ENCODE results near the gene PHGDH.

The PHGDH gene

GRCh38 chr1:119711804-119712341 is at the start of gene PHGDH:
PHGDH (plus strand) TSS chr1:119711934; CDS start chr1:119712023, 89 bp downstream.
- Histone ChIP-seq H3K9ac (ENCODE audit: low read depth, low read length) (peak within 1 kb of the TSS; percentile 100), H3K4me1 (ENCODE audit: insufficient read depth, low read length) (peaks cover 20% of the 10 kb centered on the region), H3K36me3 (ENCODE audit: insufficient read depth, low read length) (no peaks in the 10 kb centered on the region), H3K9me3 (ENCODE audit: control insufficient read depth, insufficient read depth, low read length) (no peaks in the 10 kb centered on the region; the same call in 1 of the 2 replicates)

GRCh38 chr1:119662034-119662437 is 49.7 kb upstream of the PHGDH start:
- H3K36me3 ChIP-seq (ENCODE audit: insufficient read depth, low read length) = no peaks in the 10 kb centered on the region
- no peak overlapping the region for H3K9ac ChIP-seq (ENCODE audit: low read depth, low read length)
- peaks cover 21% of the 10 kb centered on the region for H3K4me1 ChIP-seq (ENCODE audit: insufficient read depth, low read length)
- H3K9me3 ChIP-seq (ENCODE audit: control insufficient read depth, insufficient read depth, low read length) = no peaks in the 10 kb centered on the region

- no peak overlapping the region for H3K9ac ChIP-seq (ENCODE audit: low read depth, low read length)
- peaks cover 21% of the 10 kb centered on the region for H3K4me1 ChIP-seq (ENCODE audit: insufficient read depth, low read length)
- no peaks in the 10 kb centered on the region for H3K9me3 ChIP-seq (ENCODE audit: control insufficient read depth, insufficient read depth, low read length)
- no peaks in the 10 kb centered on the region for H3K36me3 ChIP-seq (ENCODE audit: insufficient read depth, low read length)
These were observed 47.7 kb upstream of the PHGDH start for GRCh38 chr1:119664067-119664466.

- Histone ChIP-seq H3K4me1 (ENCODE audit: insufficient read depth, low read length) (0 out of 2 replicates have a peak, but pooled peaks cover 2% of the 10 kb centered on the region), H3K9ac (ENCODE audit: low read depth, low read length) (no peak overlapping the region), H3K36me3 (ENCODE audit: insufficient read depth, low read length) (no peaks in the 10 kb centered on the region), H3K9me3 (ENCODE audit: control insufficient read depth, insufficient read depth, low read length) (0 out of 2 replicates have a peak, but pooled peaks cover 4% of the 10 kb centered on the region)
These were observed 44.6 kb upstream of the PHGDH start for GRCh38 chr1:119667173-119667572.

GRCh38 chr1:119670898-119671297 is 40.8 kb upstream of the PHGDH start:
- Histone ChIP-seq H3K36me3 (ENCODE audit: insufficient read depth, low read length) (no peaks in the 10 kb centered on the region), H3K9me3 (ENCODE audit: control insufficient read depth, insufficient read depth, low read length) (0 out of 2 replicates have a peak, but pooled peaks cover 4% of the 10 kb centered on the region), H3K9ac (ENCODE audit: low read depth, low read length) (no peak overlapping the region), H3K4me1 (ENCODE audit: insufficient read depth, low read length) (peaks cover 18% of the 10 kb centered on the region)

- Histone ChIP-seq H3K4me1 (ENCODE audit: insufficient read depth, low read length) (peaks cover 19% of the 10 kb centered on the region), H3K9ac (ENCODE audit: low read depth, low read length) (no peak overlapping the region), H3K9me3 (ENCODE audit: control insufficient read depth, insufficient read depth, low read length) (0 out of 2 replicates have a peak, but pooled peaks cover 4% of the 10 kb centered on the region), H3K36me3 (ENCODE audit: insufficient read depth, low read length) (no peaks in the 10 kb centered on the region)
These were observed 38.4 kb upstream of the PHGDH start for GRCh38 chr1:119673171-119673940.

- peaks cover 24% of the 10 kb centered on the region for H3K4me1 ChIP-seq (ENCODE audit: insufficient read depth, low read length)
- H3K9me3 ChIP-seq (ENCODE audit: control insufficient read depth, insufficient read depth, low read length) = 0 out of 2 replicates have a peak, but pooled peaks cover 4% of the 10 kb centered on the region
- H3K36me3 ChIP-seq (ENCODE audit: insufficient read depth, low read length) = no peaks in the 10 kb centered on the region
- H3K9ac ChIP-seq (ENCODE audit: low read depth, low read length) = no peak overlapping the region
These were observed 37.6 kb upstream of the PHGDH start for GRCh38 chr1:119674111-119674526.

- Histone ChIP-seq H3K36me3 (ENCODE audit: insufficient read depth, low read length) (no peaks in the 10 kb centered on the region), H3K9ac (ENCODE audit: low read depth, low read length) (no peak overlapping the region), H3K9me3 (ENCODE audit: control insufficient read depth, insufficient read depth, low read length) (0 out of 2 replicates have a peak, but pooled peaks cover 4% of the 10 kb centered on the region), H3K4me1 (ENCODE audit: insufficient read depth, low read length) (peaks cover 31% of the 10 kb centered on the region)
These were observed 36.9 kb upstream of the PHGDH start for GRCh38 chr1:119674835-119675289.

- H3K9me3 ChIP-seq (ENCODE audit: control insufficient read depth, insufficient read depth, low read length) = 0 out of 2 replicates have a peak, but pooled peaks cover 4% of the 10 kb centered on the region
- H3K9ac ChIP-seq (ENCODE audit: low read depth, low read length) = peak overlapping the region; percentile 38; the same call in 1 of the 2 replicates
- H3K36me3 ChIP-seq (ENCODE audit: insufficient read depth, low read length) = no peaks in the 10 kb centered on the region
These were observed 36.1 kb upstream of the PHGDH start for GRCh38 chr1:119675349-119676345.

GRCh38 chr1:119676571-119677206 is 35.0 kb upstream of the PHGDH start:
- Histone ChIP-seq H3K4me1 (ENCODE audit: insufficient read depth, low read length) (peaks cover 34% of the 10 kb centered on the region), H3K9ac (ENCODE audit: low read depth, low read length) (no peak overlapping the region), H3K36me3 (ENCODE audit: insufficient read depth, low read length) (no peaks in the 10 kb centered on the region), H3K9me3 (ENCODE audit: control insufficient read depth, insufficient read depth, low read length) (no peaks in the 10 kb centered on the region)

More at GRCh38 chr1:119675349-119676345, 36.1 kb upstream of the PHGDH start:
- H3K4me1 ChIP-seq (ENCODE audit: insufficient read depth, low read length) = peaks cover 34% of the 10 kb centered on the region

- Histone ChIP-seq H3K36me3 (ENCODE audit: insufficient read depth, low read length) (no peaks in the 10 kb centered on the region), H3K9me3 (ENCODE audit: control insufficient read depth, insufficient read depth, low read length) (no peaks in the 10 kb centered on the region), H3K9ac (ENCODE audit: low read depth, low read length) (no peak overlapping the region), H3K4me1 (ENCODE audit: insufficient read depth, low read length) (peaks cover 21% of the 10 kb centered on the region)
These were observed 32.5 kb upstream of the PHGDH start for GRCh38 chr1:119679223-119679622.

- no peaks in the 10 kb centered on the region for H3K9me3 ChIP-seq (ENCODE audit: control insufficient read depth, insufficient read depth, low read length)
These were observed 31.5 kb upstream of the PHGDH start for GRCh38 chr1:119680193-119680592.

GRCh38 chr1:119680723-119681122 is 31.0 kb upstream of the PHGDH start:
- H3K36me3 ChIP-seq (ENCODE audit: insufficient read depth, low read length) = no peaks in the 10 kb centered on the region
- H3K9me3 ChIP-seq (ENCODE audit: control insufficient read depth, insufficient read depth, low read length) = no peaks in the 10 kb centered on the region
- H3K4me1 ChIP-seq (ENCODE audit: insufficient read depth, low read length) = peaks cover 18% of the 10 kb centered on the region
- H3K9ac ChIP-seq (ENCODE audit: low read depth, low read length) = no peak overlapping the region

More at GRCh38 chr1:119680193-119680592, 31.5 kb upstream of the PHGDH start:
- Histone ChIP-seq H3K9ac (ENCODE audit: low read depth, low read length) (no peak overlapping the region), H3K36me3 (ENCODE audit: insufficient read depth, low read length) (no peaks in the 10 kb centered on the region), H3K4me1 (ENCODE audit: insufficient read depth, low read length) (peaks cover 19% of the 10 kb centered on the region)
